GM19468 (cell line): ENCODE results near the gene MTM1.

Experiments
- ATAC-seq: cut with Tn5 transposase; IDR thresholded peaks from one replicate; pipeline ENCODE4 v1.9.1; 2021; ENCODE audit warnings: mild to moderate bottlenecking, moderate library complexity, moderate number of reproducible peaks; ENCODE audit not compliant: unreplicated experiment; ENCODE audit errors: extremely low read depth

The MTM1 gene

DNA sequence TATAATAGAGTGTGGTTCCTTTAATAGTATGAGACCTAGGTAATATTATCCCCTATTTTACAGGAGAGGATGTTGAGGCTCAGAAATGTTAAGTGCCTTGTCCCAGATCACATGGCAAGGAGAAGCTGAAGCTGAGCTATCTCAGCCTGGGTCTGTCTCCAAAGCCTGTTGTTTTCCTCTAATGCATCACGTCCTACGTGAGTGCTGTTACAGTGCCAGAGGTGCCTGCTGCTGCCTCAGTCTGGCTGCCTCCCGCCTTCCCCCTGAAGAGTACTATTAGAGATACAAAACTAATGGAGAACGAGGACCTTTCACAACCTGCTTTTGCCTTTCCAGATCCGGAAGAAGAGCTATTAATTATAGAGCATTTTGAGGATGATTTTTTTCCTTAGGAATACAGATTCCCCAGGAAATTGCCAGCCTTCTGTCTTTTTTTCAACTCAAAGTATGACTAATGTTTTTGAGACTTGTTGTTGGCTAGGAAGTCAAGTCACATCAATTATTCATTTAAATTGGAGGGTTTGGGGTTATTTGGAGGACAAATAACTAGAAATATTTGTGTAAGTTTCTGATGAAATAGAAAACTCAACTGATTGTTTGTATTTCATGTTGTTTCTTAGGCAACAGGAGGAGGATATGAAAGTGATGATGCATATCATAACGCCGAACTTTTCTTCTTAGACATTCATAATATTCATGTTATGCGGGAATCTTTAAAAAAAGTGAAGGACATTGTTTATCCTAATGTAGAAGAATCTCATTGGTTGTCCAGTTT lies 80.9 kb downstream of the MTM1 start:
- no peak for ATAC-seq

DNA sequence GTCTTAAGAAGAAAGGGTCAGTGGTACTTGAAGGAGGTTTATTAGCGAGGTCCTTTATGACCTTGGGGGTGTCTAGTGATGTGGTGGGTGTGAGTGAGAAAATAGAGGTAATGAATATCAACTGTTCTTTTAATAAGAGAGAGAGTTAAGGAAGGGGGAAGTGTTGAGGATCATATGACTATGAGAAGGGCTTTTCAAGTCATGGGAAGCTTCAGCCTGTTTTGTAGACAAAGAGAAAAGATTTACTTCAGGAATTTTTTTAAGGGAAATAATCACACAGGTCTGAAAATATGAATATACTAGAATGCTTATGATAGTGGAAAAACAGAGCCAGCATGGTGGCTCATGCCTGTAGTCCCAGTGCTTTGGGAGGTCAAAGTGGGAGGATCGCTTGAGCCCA lies 83.5 kb downstream of the MTM1 start:
- no peak for ATAC-seq

DNA sequence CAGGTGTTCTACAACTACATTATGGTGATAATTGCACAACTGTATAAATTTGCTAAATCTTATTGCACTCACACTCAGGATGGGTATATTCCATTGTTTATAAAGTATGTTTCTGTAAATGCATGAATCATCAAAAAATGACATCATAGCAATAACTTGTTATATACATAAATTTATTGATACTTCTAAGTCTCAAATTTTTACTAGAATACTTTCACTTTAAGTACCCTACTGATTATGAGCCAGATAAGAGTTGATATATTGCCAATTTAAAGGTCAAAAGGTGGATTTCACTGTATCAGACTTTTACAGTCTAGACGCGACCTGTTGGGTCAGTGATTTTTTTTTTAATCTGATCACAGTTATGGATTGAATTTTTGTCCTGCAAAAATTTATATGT lies 87.4 kb downstream of the MTM1 start:
- no peak for ATAC-seq

DNA sequence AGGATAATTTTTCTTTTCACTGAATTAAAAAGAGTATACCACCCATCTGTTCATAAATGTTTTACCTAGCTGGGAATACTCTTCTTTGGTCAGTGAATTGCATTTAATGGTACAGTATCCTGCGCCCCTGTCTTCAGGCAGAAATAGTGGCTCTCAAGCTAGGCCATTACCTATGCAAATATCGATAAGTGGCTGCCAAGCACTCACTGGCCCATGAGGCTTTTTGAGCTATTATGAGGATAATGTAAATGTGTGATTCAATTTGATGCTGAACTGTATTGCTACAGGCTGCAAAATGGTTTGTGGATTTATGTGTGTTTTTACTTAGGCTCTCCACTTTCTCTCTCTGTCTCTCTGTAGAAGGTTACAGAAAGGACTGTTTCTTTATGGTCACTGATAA lies 94.7 kb downstream of the MTM1 start:
- no peak for ATAC-seq

DNA sequence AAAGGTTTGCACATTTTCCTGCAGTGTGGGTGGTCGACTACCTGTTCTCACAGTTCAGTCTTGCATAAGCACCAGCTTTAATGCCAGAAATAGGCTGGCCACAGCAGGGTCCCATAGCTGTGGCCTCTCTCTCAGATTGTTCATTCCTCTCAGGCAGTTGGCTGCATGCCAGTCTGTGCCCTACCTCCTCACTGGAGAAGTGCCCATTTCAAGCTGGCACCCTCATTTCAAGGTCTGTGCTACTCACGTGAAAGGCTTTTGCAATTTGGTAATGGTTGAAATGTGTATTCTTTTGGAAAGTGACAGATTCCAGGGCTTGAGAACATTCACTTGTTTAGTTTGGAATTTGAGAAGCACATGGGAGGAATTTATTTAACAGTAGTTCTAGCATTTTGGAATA lies 95.9 kb downstream of the MTM1 start:
- no peak for ATAC-seq

DNA sequence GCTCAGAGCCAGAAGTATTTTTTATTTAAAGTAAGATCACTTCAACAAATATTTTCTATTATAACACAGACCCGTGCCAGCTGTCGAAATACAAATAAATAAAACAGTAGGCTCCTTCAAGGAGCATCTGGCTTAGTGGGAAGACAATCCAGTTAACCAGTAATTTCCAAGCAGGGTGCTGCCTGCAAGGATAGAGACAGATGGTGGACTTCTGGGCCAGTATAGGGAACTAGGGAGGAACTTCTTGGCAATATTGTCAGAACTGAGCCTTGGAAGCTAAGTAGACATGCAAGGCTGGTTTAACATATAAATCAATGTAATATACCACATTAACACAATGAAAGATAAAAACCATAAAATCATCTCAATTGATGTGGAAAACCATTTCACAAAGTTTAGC lies 107.8 kb downstream of the MTM1 start:
- ATAC-seq, result no peak

DNA sequence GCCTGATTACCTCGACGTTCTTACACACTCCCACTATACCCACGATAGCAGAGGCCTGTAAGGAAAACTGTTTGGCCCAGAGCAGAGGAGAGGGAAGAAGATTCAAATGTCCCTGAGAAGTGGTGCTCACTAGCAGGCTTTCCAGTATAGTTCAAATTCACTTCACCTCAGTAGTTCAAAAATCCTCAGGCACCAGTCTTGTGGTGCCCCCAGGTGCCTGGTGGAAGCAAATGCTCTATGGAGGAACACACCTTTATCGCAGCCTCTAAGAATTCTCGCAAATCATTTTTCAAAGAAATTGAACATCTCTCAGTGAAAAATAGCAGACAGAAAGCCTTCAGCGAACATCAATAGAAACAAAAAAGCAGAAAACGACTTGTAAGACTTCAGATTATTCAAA lies 112.6 kb downstream of the MTM1 start:
- no peak for ATAC-seq

DNA sequence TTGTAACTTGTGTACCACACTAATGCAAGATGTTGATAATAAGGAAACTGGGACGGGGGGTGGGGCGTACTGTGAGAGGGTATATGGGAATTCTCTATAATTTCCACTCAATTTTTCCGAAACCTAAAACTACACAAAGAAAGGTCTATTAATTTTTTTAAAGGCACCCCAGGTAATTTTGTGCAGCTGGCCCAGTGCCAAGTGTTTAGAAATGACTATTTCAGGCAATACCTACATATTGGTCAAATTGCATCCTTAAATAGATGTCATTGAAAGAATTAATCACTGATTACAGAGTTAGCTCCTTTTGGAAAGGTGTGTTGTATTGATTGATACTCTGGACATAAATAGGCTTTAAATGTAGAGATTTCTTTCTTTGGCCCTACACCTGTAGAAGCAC lies 114.7 kb downstream of the MTM1 start:
- ATAC-seq, result no peak

DNA sequence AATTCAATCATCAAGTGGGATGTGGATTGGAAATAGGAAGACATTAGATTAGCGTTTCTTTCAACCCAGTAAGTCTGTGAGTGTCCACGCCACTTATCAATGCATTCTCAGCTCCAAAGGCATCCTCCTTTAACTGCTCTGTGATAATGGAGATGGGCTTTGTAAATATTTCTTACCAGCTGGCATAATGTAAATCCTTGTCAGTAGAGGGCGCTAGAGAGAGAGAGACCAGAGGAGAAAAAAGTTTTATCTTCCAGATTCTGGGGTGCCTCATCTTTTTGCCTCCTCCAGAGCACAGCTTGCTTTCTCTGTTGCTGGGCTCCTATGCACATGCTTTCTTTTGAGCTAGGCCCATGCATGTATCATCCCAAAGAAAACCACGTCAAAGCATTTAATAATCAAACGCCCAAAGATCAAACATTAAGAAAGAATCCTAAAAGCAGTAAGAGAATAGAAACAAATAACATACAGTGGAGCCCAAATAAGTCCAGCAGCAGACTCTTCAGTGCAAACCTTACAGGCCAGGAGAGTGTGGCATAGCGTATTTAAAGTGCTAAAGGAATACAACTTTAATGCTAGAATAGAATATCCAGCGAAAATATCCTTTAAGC lies 115.2 kb downstream of the MTM1 start:
- no peak for ATAC-seq

DNA sequence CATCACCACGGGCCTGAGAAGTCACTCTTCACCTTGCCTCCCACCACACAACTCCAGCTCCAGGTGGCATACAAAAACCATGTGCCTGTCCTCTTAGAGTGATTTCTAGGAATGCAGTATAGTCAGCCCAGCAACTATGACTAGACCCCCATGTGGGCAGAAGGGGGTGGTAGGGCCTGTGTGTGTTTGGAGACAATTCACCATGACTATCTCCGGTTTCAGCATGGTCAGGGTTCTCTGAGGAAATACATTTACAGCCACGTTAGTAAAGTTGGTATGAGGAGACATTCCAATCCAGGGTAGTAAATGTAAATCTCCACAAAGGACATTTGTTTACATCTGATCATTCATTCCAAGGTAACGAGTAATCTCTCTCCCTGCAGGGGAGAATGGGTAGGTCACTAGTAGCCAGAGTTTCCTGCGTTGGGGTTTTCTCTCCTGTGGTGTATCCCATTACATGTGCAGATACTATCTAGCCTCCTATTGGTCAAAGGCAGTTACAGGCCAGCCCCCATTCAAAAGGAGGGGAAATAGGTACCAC lies 120.6 kb downstream of the MTM1 start:
- no peak for ATAC-seq

DNA sequence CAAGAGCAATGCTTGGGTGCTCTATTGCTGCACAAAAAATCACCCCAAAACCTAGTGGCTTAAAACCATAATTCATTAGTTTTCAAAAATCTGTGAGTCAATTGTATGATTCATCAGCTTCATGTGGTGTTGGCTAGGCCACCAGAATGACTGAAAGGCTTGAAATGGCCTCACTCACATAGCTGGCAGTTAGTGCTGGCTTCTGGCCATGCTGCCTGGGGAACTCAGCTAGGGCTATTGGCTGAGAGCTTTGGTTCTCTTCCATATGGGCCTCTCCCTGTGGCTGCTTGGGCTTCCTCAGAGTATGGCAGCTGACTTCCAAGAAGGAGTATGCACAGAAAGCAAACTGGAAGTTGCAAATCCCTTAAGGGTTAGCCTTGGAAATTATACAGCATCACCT lies 121.7 kb downstream of the MTM1 start:
- no peak for ATAC-seq

DNA sequence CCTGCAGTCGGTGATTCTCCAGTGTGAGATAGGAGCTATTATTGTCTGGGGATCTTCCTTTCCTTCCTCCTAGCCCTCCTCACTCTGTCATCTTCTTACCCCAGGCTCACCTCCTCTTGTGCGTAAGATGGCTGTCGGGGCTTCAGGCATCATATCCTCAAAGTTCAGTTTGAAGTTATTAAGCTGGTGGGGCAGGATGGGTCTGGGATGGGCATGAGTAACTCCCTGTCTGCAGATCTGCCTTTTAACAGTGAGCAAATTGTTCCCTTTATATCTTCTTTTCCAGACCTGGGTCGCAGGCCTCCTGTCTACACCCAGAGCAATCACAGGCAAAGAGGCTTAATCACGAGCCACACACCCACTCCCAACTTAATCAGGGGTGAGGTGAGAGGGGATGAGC lies 123.9 kb downstream of the MTM1 start:
- no peak for ATAC-seq

DNA sequence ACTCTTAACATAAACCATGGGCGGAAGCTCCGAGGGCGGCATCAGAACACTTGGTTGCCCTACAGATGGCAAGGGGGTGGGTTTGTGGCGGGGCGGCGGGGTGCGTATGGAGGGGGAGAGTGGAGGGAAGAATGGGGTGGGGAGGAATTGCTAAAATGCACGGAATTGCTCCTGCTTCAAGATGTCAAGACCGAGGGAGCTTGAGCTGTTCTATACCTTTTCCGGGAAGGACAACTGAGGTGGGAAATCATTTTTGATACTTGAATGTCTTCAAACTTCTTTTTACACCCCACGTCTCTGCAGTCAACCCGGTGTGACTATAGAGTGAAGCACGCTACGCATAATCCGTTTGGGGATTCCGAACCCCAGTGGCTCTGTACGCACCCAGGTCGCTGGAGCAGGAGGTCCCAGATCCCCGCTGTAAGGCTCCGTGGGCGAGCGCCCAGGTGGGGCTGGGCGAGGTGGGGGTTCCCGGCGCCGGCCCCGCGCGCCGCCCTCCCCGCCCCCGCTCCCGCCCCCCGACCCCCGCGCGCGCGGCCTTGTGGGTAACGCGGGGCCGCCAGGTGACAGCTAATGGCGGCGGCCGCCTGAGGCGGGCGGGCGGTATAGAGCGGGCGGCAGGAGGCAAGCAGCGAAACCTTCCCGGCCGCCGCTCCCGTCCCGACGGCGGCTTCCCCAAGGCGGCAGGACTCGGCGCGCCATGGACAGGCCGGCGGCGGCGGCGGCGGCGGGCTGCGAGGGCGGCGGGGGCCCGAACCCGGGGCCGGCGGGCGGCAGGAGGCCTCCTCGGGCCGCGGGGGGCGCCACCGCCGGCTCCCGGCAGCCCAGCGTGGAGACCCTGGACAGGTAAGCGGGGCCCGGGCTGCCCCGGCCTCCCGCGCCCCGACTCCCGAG lies 124.7 kb downstream of the MTM1 start, which contains the start of gene MTMR1:
Gene MTMR1 (plus strand): TSS at position 566 of the 894 bp plus-strand sequence. CDS start 135 bp downstream, at position 701.
- ATAC-seq, result peak; percentile 21

DNA sequence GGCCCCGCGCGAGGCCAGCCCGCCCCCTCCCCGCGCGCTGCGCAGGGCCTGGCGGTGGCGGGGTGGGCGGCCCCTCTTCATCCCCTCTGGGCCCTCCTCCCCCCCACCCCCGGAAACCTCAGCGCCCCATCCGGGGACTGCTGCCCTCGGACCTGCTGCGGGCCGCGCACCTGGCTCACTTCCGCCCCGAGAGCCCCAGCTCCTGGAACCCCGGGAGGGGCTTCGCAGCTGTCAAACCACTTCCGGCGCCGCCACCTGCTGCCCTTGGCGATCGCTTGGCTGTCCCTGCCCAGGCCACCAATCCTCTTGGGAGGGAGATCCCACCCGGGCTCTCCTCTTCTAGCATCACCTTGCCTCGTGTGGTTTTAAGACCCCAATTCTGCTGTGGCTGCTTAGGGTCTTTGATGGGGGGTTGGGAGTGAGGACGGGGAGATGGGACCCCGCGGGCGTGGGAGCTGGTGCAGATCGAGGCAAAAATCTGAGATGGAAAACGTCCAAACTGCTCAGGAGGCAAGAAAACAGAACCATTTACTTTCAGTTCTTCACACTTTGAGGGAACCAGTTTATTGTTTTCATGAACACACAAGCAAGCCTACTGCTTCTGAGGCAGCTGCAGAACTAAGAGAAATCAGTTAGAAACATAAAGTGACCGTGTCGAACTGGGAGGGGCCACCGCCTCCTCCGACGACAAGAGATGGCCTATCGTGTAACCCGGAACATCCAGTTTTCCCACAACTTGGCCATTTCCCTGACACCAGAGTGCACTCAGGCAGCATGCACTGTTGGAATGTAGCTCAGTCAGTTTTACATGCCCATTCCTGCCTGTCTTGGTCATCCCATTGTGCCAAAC lies 125.5 kb downstream of the MTM1 start:
- ATAC-seq, result peak; percentile 57

DNA sequence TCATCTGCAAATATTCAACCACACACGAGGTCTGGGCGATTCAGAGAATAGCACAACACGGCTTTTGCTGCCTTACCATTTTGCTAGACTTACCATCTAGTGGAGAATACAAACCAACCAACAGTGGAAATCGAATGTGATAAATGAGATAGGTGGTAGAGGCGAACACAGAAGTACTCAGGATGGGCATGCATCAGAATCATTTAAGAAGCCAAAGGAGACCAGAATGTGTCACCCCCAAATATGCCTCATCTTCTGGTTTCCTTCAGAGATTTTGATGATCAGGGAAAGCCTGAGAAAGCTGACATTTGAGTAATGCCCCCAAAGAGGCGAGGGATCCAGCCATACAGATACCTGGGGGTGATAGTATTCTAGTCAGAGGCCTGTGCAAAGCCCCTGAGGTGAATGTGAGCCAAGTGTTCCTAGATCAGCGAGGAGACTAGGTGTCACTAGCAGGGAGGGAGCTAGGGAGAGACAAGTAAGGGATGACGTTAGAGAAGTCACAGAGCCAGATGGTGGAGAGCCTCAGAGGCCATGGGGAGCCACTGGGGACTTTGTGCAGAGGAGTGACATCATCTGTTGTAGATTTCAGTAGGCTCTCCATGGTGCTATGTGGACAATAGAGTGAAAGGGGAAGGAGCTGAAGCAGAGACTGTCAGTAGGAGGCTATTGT lies 126.5 kb downstream of the MTM1 start:
- no peak for ATAC-seq

DNA sequence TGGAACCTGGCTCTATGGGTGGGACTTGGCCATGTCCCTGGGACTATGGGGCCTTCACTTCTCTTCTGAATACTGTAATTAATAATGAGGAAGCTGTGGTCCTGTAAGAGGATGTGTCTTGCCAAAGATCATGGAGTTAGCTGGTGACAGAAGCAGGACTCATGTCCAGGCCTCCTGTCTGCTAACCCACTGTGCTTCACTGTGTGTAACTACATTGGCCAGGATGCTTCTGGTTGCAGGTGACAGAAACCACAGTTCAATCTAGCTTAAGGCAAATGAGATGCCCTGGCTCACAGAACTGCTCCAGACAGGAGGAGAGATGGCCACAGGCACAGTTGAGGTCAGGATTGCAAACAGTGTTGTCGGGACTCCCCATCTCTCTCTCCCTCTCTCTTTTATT lies 127.9 kb downstream of the MTM1 start:
- ATAC-seq, result no peak

DNA sequence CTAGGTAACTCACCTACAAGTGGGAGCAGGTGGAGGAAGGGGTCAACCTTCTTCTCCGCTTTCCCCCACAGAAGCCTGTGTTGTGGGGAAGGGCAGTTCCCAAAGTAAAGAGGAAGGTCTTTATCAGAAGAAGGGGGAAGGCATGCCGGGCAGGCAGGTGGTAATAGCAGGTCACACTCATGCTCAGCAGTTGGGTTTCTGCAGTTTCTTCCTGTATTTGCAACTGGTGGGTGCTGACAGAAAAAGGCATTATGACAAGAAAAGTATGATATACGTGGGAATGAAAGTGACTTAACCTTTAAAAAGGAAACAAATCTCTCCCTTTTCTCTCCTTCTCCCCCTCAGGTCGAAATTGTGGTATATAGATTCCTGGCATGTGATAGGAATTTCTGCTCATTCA lies 128.4 kb downstream of the MTM1 start:
- ATAC-seq, result no peak

DNA sequence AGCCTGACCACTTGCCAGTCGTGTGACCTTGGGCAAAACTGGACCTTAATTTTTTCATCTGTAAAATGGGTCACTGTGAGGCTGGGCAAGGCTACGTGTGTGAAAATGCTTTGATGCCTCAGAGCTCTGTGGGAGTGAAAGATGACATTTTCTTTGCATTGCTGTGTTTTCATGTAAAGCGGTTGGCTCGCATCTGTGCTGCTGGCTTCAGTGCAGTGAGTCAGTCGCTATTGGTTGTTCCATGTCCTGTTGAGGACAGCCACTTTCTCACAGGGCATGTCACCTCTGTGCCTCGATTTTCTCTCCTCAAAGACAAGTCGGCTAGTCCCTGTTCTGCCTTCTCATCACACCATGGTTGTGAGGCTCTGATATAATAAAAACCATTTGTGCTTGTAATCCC lies 129.2 kb downstream of the MTM1 start:
- no peak for ATAC-seq

DNA sequence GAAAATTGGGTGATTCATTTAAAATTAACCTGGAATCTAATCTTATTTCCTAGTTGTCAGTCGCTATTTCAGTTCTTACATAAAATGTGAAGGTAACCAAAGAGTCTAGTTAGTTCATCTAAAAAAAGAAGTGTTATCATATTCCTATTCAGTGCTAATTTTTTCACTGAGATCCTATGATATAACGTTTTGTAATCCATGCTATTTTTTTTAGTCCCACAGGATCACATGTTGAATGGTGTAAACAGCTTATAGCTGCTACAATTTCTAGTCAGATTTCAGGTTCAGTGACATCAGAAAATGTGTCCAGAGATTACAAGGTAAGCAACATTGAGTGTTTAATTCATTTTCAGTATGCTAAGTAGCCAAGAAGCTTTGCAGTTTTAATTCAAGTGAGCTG lies 130.6 kb downstream of the MTM1 start:
- ATAC-seq, result no peak
